GM23338 (cell line): ENCODE data around the gene CD99L2. TPM values are rescaled to one million over a fixed set of nuclear protein-coding genes. Genes with fewer than 3 reads are reported as not detected.

Experiments
- ATAC-seq: fragments of 200-7000 bp; cut with Tn5 transposase; 3 replicates; pipeline ENCODE4 v1.9.1; 2020
- DNase-seq: peaks from one replicate; pipeline ENCODE4 v3.0.0-alpha.2; 2015; ENCODE audit warnings: low spot score
- H2AFZ ChIP-seq: fragments of 200-600 bp; sonication (generic); 2 replicates; pipeline ENCODE4 v1.8.0; 2016; ENCODE audit warnings: antibody characterized with exemption, mild to moderate bottlenecking, moderate library complexity
- H3F3A ChIP-seq: fragments of 200-600 bp; sonication (generic); replicated peaks from 2 replicates; pipeline ENCODE4 v1.8.0; 2017; ENCODE audit warnings: antibody characterized with exemption, mixed run types, low read depth
- H3K27ac ChIP-seq: fragments of 200-600 bp; sonication (generic); 2 replicates; pipeline ENCODE4 v1.6.1; 2016; ENCODE audit warnings: low read depth
- H3K27me3 ChIP-seq: fragments of 200-600 bp; sonication (generic); 2 replicates; pipeline ENCODE4 v1.8.0; 2016; ENCODE audit warnings: mild to moderate bottlenecking, mixed run types, moderate library complexity; ENCODE audit not compliant: insufficient read depth
- H3K36me3 ChIP-seq: fragments of 200-600 bp; sonication (generic); 2 replicates; pipeline ENCODE4 v1.8.0; 2016; ENCODE audit warnings: mild to moderate bottlenecking; ENCODE audit not compliant: insufficient read depth
- H3K4me1 ChIP-seq: fragments of 200-600 bp; sonication (generic); 2 replicates; pipeline ENCODE4 v1.8.0; 2016; ENCODE audit warnings: mild to moderate bottlenecking, moderate library complexity; ENCODE audit not compliant: insufficient read depth
- H3K4me2 ChIP-seq: fragments of 200-600 bp; sonication (generic); 2 replicates; pipeline ENCODE4 v1.7.1; 2017; ENCODE audit warnings: mixed run types
- H3K4me3 ChIP-seq: fragments of 200-600 bp; sonication (generic); 2 replicates; pipeline ENCODE4 v1.6.1; 2016; ENCODE audit warnings: mixed run types
- H3K79me2 ChIP-seq: fragments of 200-600 bp; sonication (generic); replicated peaks from 2 replicates; pipeline ENCODE4 v1.8.0; 2017; ENCODE audit warnings: mild to moderate bottlenecking; ENCODE audit not compliant: insufficient read depth
- H3K9me2 ChIP-seq: fragments of 200-600 bp; sonication (generic); 2 replicates; pipeline ENCODE4 v1.8.0; 2017; ENCODE audit not compliant: insufficient read depth
- H4K20me1 ChIP-seq: fragments of 200-600 bp; sonication (generic); replicated peaks from 2 replicates; pipeline ENCODE4 v1.8.0; 2017; ENCODE audit warnings: mild to moderate bottlenecking; ENCODE audit not compliant: insufficient read depth
- H3K27ac Mint-ChIP-seq: 2 replicates; pipeline ENCODE4 v1.8.0; 2020; ENCODE audit warnings: inconsistent platforms, mild to moderate bottlenecking, moderate library complexity, mixed read lengths
- H3K27me3 Mint-ChIP-seq: 3 replicates; pipeline ENCODE4 v1.8.0; 2022; ENCODE audit warnings: low read depth, mild to moderate bottlenecking, moderate library complexity, mixed read lengths, inconsistent platforms; ENCODE audit not compliant: insufficient read depth, poor library complexity
- H3K36me3 Mint-ChIP-seq: 3 replicates; pipeline ENCODE4 v1.8.0; 2021; ENCODE audit warnings: low read depth, mild to moderate bottlenecking, inconsistent platforms, moderate library complexity, mixed read lengths
- H3K4me1 Mint-ChIP-seq: 3 replicates; pipeline ENCODE4 v1.8.0; 2020; ENCODE audit warnings: mild to moderate bottlenecking, inconsistent platforms, mixed read lengths
- H3K4me3 Mint-ChIP-seq: 3 replicates; pipeline ENCODE4 v1.8.0; 2021; ENCODE audit warnings: moderate library complexity, mild to moderate bottlenecking, inconsistent platforms, mixed read lengths
- H3K9me3 Mint-ChIP-seq: 3 replicates; pipeline ENCODE4 v1.8.0; 2020; ENCODE audit warnings: moderate library complexity, mild to moderate bottlenecking, inconsistent platforms, mixed read lengths
- CREB1 ChIP-seq: fragments of 250-450 bp; sonication (Bioruptor Pico); IDR thresholded peaks from 2 replicates; pipeline ENCODE4 v1.5.0; 2020; ENCODE audit warnings: low read depth, mild to moderate bottlenecking, moderate library complexity
- EZH2 ChIP-seq: fragments of 200-600 bp; sonication (generic); IDR thresholded peaks from one replicate; pipeline ENCODE4 v1.8.0; 2017; ENCODE audit warnings: antibody characterized with exemption, mild to moderate bottlenecking, low read depth; ENCODE audit not compliant: unreplicated experiment
- EZH2phosphoT487 ChIP-seq: fragments of 200-600 bp; sonication (generic); IDR thresholded peaks from one replicate; pipeline ENCODE4 v1.8.1; 2018; ENCODE audit warnings: antibody characterized with exemption; ENCODE audit not compliant: unreplicated experiment
- JUNB ChIP-seq: IDR thresholded peaks from one replicate; pipeline ENCODE4 v1.6.1; 2016; ENCODE audit warnings: antibody characterized with exemption; ENCODE audit not compliant: unreplicated experiment
- NANOG ChIP-seq: IDR thresholded peaks from 2 replicates; pipeline ENCODE4 v1.6.1; 2016; ENCODE audit warnings: antibody characterized with exemption, borderline replicate concordance
- STAT1 ChIP-seq: IDR thresholded peaks from one replicate; pipeline ENCODE4 v1.6.1; 2016; ENCODE audit warnings: antibody characterized with exemption; ENCODE audit not compliant: unreplicated experiment
- ZNF114 ChIP-seq: fragments of 250-450 bp; sonication (Bioruptor Pico); IDR thresholded peaks from 2 replicates; pipeline ENCODE4 v1.5.0; 2020; ENCODE audit warnings: mild to moderate bottlenecking, moderate library complexity
- ZNF331 ChIP-seq: fragments of 250-450 bp; sonication (Bioruptor Pico); IDR thresholded peaks from 2 replicates; pipeline ENCODE4 v1.5.0; 2020; ENCODE audit warnings: low read depth, mild to moderate bottlenecking, moderate library complexity
- polyA plus RNA-seq: library from polyadenylated mRNA; unstranded; fragments of >200 nt; fragmentation: Nextera tagmentation; extraction: Ambion mirVana; gene quantifications from 2 replicates; pipeline ENCODE4 v1.2.1, GENCODE V29; 2016
- total RNA-seq: library from RNA; depleted of rRNA; stranded (reverse); fragments of >200 nt; shearing (Covaris generic); gene quantifications from 2 replicates; pipeline ENCODE4 v1.2.3, GENCODE V29; 2014
- TF ChIP-seq, protein P1 (sequence below): fragments of 250-450 bp; sonication (Bioruptor Pico); IDR thresholded peaks from 2 replicates; pipeline ENCODE4 v1.5.0; 2020; ENCODE audit warnings: mild to moderate bottlenecking, moderate library complexity

CD99L2 gene
- total and polyA plus RNA-seq, 2 experiments from 2014 or later = 2.6 to 6.4 TPM

DNA sequence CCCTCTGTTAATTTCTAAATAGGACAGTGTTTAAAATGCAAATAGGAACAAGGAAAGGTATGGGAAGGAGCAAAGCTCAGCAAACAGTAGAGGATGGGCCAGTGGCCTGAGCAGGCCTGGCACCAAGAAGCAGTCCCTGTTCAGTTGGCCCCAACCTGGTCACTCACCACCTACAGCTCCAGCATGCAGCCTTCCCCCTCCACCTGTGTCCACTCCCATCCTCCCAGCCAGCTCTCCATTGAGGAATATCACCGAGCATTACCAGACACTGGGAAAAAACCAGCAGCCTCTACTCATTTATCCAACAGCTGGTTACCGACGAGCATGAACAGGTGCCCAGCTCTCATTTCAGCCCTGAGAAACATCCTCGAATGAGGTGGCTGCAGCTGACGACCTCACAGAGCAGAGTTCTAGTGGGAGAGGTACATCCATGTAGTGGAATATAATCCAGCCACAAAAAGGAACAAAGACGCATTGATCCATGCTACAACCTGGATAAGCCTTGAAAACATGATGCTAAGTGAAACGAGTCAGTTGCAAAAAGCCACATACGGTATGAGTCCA is 25.6 kb downstream of the CD99L2 start:
- Histone ChIP-seq H3K36me3 (no peaks in the 10 kb centered on the region), H3K4me1 (0 out of 2 replicates have a peak, but pooled peaks cover 6% of the 10 kb centered on the region), H3K4me3 (no peak overlapping the region), H3K4me2 (no peak overlapping the region), H3F3A (no peaks in the 10 kb centered on the region), H3K79me2 (peaks cover 24% of the 10 kb centered on the region; the same call in 1 of the 2 replicates), H3K27me3 (no peaks in the 10 kb centered on the region), H4K20me1 (no peaks in the 10 kb centered on the region), H3K27ac (no peak overlapping the region), H3K9me2 (no peaks in the 10 kb centered on the region), H2AFZ (no peak overlapping the region)
- ATAC-seq = no peak
- no peak for DNase-seq
- TF ChIP-seq ZNF114 (CRISPR knock-in tag) (no peak), JUNB (no peak), CREB1 (no peak), ZNF331 (no peak), EZH2 (no peak), EZH2phosphoT487 (no peak), NANOG (no peak), STAT1 (no peak)
- TF ChIP-seq, protein P1, sequence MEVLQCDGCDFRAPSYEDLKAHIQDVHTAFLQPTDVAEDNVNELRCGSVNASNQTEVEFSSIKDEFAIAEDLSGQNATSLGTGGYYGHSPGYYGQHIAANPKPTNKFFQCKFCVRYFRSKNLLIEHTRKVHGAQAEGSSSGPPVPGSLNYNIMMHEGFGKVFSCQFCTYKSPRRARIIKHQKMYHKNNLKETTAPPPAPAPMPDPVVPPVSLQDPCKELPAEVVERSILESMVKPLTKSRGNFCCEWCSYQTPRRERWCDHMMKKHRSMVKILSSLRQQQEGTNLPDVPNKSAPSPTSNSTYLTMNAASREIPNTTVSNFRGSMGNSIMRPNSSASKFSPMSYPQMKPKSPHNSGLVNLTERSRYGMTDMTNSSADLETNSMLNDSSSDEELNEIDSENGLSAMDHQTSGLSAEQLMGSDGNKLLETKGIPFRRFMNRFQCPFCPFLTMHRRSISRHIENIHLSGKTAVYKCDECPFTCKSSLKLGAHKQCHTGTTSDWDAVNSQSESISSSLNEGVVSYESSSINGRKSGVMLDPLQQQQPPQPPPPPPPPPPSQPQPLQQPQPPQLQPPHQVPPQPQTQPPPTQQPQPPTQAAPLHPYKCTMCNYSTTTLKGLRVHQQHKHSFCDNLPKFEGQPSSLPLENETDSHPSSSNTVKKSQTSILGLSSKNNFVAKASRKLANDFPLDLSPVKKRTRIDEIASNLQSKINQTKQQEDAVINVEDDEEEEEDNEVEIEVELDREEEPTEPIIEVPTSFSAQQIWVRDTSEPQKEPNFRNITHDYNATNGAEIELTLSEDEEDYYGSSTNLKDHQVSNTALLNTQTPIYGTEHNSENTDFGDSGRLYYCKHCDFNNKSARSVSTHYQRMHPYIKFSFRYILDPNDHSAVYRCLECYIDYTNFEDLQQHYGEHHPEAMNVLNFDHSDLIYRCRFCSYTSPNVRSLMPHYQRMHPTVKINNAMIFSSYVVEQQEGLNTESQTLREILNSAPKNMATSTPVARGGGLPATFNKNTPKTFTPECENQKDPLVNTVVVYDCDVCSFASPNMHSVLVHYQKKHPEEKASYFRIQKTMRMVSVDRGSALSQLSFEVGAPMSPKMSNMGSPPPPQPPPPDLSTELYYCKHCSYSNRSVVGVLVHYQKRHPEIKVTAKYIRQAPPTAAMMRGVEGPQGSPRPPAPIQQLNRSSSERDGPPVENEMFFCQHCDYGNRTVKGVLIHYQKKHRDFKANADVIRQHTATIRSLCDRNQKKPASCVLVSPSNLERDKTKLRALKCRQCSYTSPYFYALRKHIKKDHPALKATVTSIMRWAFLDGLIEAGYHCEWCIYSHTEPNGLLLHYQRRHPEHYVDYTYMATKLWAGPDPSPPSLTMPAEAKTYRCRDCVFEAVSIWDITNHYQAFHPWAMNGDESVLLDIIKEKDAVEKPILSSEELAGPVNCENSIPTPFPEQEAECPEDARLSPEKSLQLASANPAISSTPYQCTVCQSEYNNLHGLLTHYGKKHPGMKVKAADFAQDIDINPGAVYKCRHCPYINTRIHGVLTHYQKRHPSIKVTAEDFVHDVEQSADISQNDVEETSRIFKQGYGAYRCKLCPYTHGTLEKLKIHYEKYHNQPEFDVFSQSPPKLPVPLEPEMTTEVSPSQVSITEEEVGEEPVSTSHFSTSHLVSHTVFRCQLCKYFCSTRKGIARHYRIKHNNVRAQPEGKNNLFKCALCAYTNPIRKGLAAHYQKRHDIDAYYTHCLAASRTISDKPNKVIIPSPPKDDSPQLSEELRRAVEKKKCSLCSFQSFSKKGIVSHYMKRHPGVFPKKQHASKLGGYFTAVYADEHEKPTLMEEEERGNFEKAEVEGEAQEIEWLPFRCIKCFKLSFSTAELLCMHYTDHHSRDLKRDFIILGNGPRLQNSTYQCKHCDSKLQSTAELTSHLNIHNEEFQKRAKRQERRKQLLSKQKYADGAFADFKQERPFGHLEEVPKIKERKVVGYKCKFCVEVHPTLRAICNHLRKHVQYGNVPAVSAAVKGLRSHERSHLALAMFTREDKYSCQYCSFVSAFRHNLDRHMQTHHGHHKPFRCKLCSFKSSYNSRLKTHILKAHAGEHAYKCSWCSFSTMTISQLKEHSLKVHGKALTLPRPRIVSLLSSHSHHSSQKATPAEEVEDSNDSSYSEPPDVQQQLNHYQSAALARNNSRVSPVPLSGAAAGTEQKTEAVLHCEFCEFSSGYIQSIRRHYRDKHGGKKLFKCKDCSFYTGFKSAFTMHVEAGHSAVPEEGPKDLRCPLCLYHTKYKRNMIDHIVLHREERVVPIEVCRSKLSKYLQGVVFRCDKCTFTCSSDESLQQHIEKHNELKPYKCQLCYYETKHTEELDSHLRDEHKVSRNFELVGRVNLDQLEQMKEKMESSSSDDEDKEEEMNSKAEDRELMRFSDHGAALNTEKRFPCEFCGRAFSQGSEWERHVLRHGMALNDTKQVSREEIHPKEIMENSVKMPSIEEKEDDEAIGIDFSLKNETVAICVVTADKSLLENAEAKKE = no peak
- peaks cover 5% of the 10 kb centered on the region for H3K27me3 Mint-ChIP-seq
- no peak overlapping the region for H3K4me3 Mint-ChIP-seq
- peaks cover 15% of the 10 kb centered on the region for H3K9me3 Mint-ChIP-seq
- peaks cover 26% of the 10 kb centered on the region for H3K36me3 Mint-ChIP-seq
- peak overlapping the region; percentile 81 for H3K27ac Mint-ChIP-seq
- H3K4me1 Mint-ChIP-seq = peaks cover 44% of the 10 kb centered on the region
